PC-9 (cell line): ENCODE data around the gene SCAF1. TPM values are rescaled to one million over a fixed set of nuclear protein-coding genes. Genes with fewer than 3 reads are reported as not detected.
A peak's percentile ranks its signal among the peaks of the same experiment; 100 is the strongest.

Experiments
- BruUV-seq: library from RNA; stranded (reverse); fragments of 400-500 nt; replicated peaks from 2 replicates; lab custom pipeline; 2021; lab: Mats Ljungman, UMichigan
- CTCF ChIA-PET: fragments of 300-600 bp; sonication (Branson Sonifier 250); formaldehyde crosslinking; loops from one replicate; lab custom pipeline; 2022; ENCODE audit warnings: antibody characterized with exemption; lab: Charles Lee
- POLR2A ChIA-PET: fragments of 300-600 bp; sonication (Branson Sonifier 250); formaldehyde crosslinking; loops from one replicate; lab custom pipeline; 2022; ENCODE audit warnings: antibody characterized with exemption; ENCODE audit not compliant: unreplicated experiment; lab: Charles Lee
- DNase-seq, 2 experiments: peaks; one replicate each; pipeline versions ENCODE4 v3.0.0 to v3.0.0-alpha.2; 2015 to 2022; ENCODE audit warnings: mixed read lengths in 1 of 2
- H2AFZ ChIP-seq: fragments of 200-600 bp; sonication (generic); 2 replicates; pipeline ENCODE4 v1.8.1; 2017; ENCODE audit warnings: antibody characterized with exemption
- H3F3A ChIP-seq: fragments of 200-600 bp; sonication (generic); 2 replicates; pipeline ENCODE4 v1.8.1; 2017; ENCODE audit warnings: antibody characterized with exemption, mild to moderate bottlenecking, low read depth; ENCODE audit not compliant: insufficient read depth
- H3K27ac ChIP-seq: fragments of 200-600 bp; sonication (generic); 2 replicates; pipeline ENCODE4 v1.6.1; 2016; ENCODE audit warnings: mixed run types
- H3K27me3 ChIP-seq: fragments of 200-600 bp; sonication (generic); 2 replicates; pipeline ENCODE4 v1.6.1; 2016; ENCODE audit warnings: low read depth, mixed run types; ENCODE audit not compliant: insufficient read depth
- H3K36me3 ChIP-seq: fragments of 200-600 bp; sonication (generic); 2 replicates; pipeline ENCODE4 v1.6.1; 2016; ENCODE audit warnings: low read depth, mixed run types
- H3K4me1 ChIP-seq: fragments of 200-600 bp; sonication (generic); replicated peaks from 2 replicates; pipeline ENCODE4 v1.6.1; 2016; ENCODE audit warnings: mixed run types; ENCODE audit not compliant: insufficient read depth
- H3K4me2 ChIP-seq: fragments of 200-600 bp; sonication (generic); 2 replicates; pipeline ENCODE4 v1.6.1; 2017; ENCODE audit warnings: mixed run types
- H3K4me3 ChIP-seq: fragments of 200-600 bp; sonication (generic); 2 replicates; pipeline ENCODE4 v1.6.1; 2016; ENCODE audit warnings: mixed run types
- H3K79me2 ChIP-seq: fragments of 200-600 bp; sonication (generic); 2 replicates; pipeline ENCODE4 v1.6.1; 2017; ENCODE audit warnings: low read depth, mixed run types
- H3K9me2 ChIP-seq: fragments of 200-600 bp; sonication (generic); 2 replicates; pipeline ENCODE4 v1.8.1; 2017; ENCODE audit warnings: mild to moderate bottlenecking; ENCODE audit not compliant: insufficient read depth
- H3K9me3 ChIP-seq: fragments of 200-600 bp; sonication (generic); 2 replicates; pipeline ENCODE4 v1.8.1; 2016; ENCODE audit warnings: low read depth; ENCODE audit not compliant: insufficient read depth
- H4K20me1 ChIP-seq: fragments of 200-600 bp; sonication (generic); 2 replicates; pipeline ENCODE4 v1.8.1; 2017; ENCODE audit not compliant: insufficient read depth
- CTCF ChIP-seq: fragments of 200-600 bp; sonication (generic); conservative IDR thresholded peaks from 2 replicates; pipeline ENCODE4 v1.6.1; 2017; ENCODE audit warnings: mixed run types, antibody characterized with exemption, mild to moderate bottlenecking, moderate library complexity
- EZH2 ChIP-seq: fragments of 200-600 bp; sonication (generic); IDR thresholded peaks from 2 replicates; pipeline ENCODE4 v1.8.0; 2017; ENCODE audit warnings: antibody characterized with exemption, low read depth
- intact Hi-C: fragments of 100-400 bp; cut with micrococcal nuclease; formaldehyde crosslinking; loops from one replicate; pipeline ENCODE4 v1.10.0; 2022; ENCODE audit not compliant: unreplicated experiment
- total RNA-seq: library from RNA; stranded (reverse); gene quantifications from 2 replicates; pipeline ENCODE4 v1.2.3, GENCODE V29; 2021

Gene SCAF1
- total RNA-seq, 1 experiment from 2014 or later, result 91.3 TPM

- BruUV-seq, result no TSS peak
- peak overlapping the region; percentile 52; the same call in 1 of the 2 replicates for H2AFZ ChIP-seq
- CTCF ChIA-PET, result interaction anchor here (0.6 to 1.5 kb wide), 4 partner anchors 37 to 180 kb away, joined by 4 to 6 read pairs (median 4); partner anchors contain the start of gene PRRG2
Observed at GRCh38 chr19:49639401-49640112, 2.5 kb upstream of the SCAF1 start.

GRCh38 chr19:49640113-49640898 is 1.7 kb upstream of the SCAF1 start, which contains the start of gene RRAS:
TSS of gene RRAS (minus strand) at chr19:49640143. CDS start at chr19:49640098, 45 bp downstream.
- peak within 1 kb of the TSS; percentile 80 for H3K4me3 ChIP-seq
- intact Hi-C loops, result loop anchor here (1.0 to 10.0 kb wide), 9 partner anchors 28 to 768 kb away; partner anchors contain the start of genes AKT1S1, ALDH16A1, GYS1 and NOSIP
- peaks cover 38% of the 10 kb centered on the region for H3K79me2 ChIP-seq
- H3F3A ChIP-seq, result peaks cover 14% of the 10 kb centered on the region
- DNase-seq, result peak; percentile 99
- H3K4me2 ChIP-seq, result peak within 1 kb of the TSS; percentile 98
- no TSS peak for BruUV-seq
- peak within 1 kb of the TSS; percentile 52; the same call in 1 of the 2 replicates for H2AFZ ChIP-seq
- H3K9me3 ChIP-seq, result no peaks in the 10 kb centered on the region
- TF ChIP-seq EZH2 (no peak), CTCF (no peak)
- peaks cover 8% of the 10 kb centered on the region for H3K36me3 ChIP-seq
- CTCF ChIA-PET, result interaction anchor here (0.5 to 1.5 kb wide), 9 partner anchors 24 to 1368 kb away, joined by 3 to 13 read pairs (median 4); partner anchors contain the start of genes AP2A1 and PRRG2
- no peaks in the 10 kb centered on the region for H3K27me3 ChIP-seq
- H4K20me1 ChIP-seq, result peaks cover 18% of the 10 kb centered on the region; the same call in 1 of the 2 replicates
- H3K9me2 ChIP-seq, result no peaks in the 10 kb centered on the region
- H3K4me1 ChIP-seq, result peaks cover 37% of the 10 kb centered on the region
- POLR2A ChIA-PET, result interaction anchor here (0.5 to 2.4 kb wide), 30 partner anchors 8 to 1455 kb away, joined by 3 to 70 read pairs (median 6); partner anchors contain the start of genes AKT1S1, ALDH16A1, AP2A1 and FUZ
- H3K27ac ChIP-seq, result peak within 1 kb of the TSS; percentile 100

More at GRCh38 chr19:49639401-49640112, 2.5 kb upstream of the SCAF1 start:
- H3F3A ChIP-seq, result peaks cover 16% of the 10 kb centered on the region
- H3K9me2 ChIP-seq, result no peaks in the 10 kb centered on the region
- DNase-seq, result no peak
- no peak for TF ChIP-seq CTCF
- TF ChIP-seq EZH2, result no peak
- intact Hi-C loops, result loop anchor here (1.0 to 10.0 kb wide), 9 partner anchors 27 to 767 kb away; partner anchors contain the start of genes AKT1S1, ALDH16A1, GYS1 and NOSIP
- H3K4me2 ChIP-seq, result peak overlapping the region; percentile 93
- no peaks in the 10 kb centered on the region for H3K27me3 ChIP-seq
- POLR2A ChIA-PET, result interaction anchor here (0.5 to 1.8 kb wide), 15 partner anchors 9 to 1455 kb away, joined by 3 to 70 read pairs (median 7); partner anchors contain the start of genes AKT1S1, AP2A1, FUZ and IRF3
- H3K36me3 ChIP-seq, result peaks cover 5% of the 10 kb centered on the region; the same call in 1 of the 2 replicates
- peak overlapping the region; percentile 17; the same call in 1 of the 2 replicates for H3K27ac ChIP-seq
- H3K4me1 ChIP-seq, result peaks cover 37% of the 10 kb centered on the region
- H3K4me3 ChIP-seq, result peak overlapping the region; percentile 56
- H4K20me1 ChIP-seq, result peaks cover 13% of the 10 kb centered on the region; the same call in 1 of the 2 replicates
- H3K9me3 ChIP-seq, result no peaks in the 10 kb centered on the region
- H3K79me2 ChIP-seq, result peaks cover 30% of the 10 kb centered on the region
